ENCODE measurements around the gene RAB3D. TPM values are rescaled to one million over a fixed set of nuclear protein-coding genes. Genes with fewer than 3 reads are reported as not detected.
"Not testable (repeated sequence)": the region's sequence is repeated elsewhere in the genome, so short reads cannot be mapped to it uniquely, and the experiment has no call there.

RAB3D gene
- total RNA-seq, 1 experiment from 2014 or later = 0.37 TPM

DNA sequence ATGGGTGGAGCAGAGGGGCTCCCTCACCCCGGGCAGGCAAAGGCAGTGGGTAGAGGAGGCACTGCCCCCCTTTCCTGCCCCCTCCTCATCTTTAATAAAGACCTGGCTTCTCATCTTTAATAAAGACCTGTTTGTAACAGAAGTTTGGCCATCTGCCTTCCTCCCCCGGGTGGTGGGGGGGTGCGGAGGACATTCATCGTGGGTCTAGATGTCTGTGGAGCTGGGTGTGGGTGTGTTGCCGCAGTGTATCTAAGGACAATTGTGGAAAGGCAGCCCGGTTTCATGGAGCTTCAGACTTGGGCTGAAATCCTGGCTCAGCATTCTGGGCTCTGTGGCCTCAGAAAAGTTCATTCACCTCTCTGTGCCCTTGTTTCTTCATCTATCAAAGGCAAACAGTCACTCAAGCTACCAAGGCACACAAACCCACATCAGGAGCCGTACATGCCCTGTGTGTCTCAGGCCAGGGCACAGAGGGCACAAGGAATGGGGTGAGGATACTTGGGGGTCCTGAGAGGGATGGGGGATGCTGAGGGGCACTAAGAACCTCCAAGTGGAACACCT, 26.2 kb upstream of the RAB3D start:
- DNase-seq (ENCODE audit: low spot score) = no peak

DNA sequence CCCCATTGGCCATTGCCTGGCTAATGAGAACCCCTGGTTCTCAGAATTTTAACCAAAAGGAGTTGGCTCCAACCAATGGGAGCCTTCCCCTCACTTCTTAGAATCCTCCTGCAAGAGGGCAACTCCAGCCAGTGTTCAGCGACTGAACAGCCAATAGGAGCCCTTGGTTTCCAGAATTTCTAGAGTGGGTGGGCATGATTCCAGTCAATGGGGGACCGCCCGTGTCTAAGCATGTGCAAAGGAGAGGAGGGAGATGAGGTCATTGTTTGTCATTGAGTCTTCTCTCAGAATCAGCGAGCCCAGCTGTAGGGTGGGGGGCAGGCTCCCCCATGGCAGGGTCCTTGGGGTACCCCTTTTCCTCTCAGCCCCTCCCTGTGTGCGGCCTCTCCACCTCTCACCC, 25.5 kb upstream of the RAB3D start:
- DNase-seq (ENCODE audit: low spot score) = no peak

DNA sequence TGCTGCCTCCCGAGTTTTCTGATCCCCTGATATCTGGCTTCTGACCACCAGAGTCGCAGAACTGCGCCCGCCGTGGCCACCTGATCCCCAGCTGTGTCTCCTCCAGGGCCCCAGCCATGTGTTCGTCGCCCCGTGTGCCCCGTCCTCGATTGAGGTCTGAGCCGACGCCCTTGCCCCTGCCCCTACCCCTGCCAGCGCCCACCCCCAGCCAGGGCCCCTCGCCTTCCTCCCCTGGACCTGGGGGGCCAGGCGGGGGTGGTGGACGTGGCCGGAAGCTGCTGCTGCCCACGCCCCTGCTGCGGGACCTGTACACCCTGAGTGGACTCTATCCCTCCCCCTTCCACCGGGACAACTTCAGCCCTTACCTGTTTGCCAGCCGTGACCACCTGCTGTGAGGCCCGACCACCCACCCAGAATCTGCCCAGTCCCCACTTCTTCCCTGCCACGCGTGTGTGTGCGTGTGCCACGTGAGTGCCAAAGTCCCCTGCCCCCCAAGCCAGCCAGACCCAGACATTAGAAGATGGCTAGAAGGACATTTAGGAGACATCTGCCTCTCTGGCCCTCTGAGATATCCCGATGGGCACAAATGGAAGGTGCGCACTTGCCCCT, 24.9 kb upstream of the RAB3D start:
- no peak for DNase-seq (ENCODE audit: low spot score)

DNA sequence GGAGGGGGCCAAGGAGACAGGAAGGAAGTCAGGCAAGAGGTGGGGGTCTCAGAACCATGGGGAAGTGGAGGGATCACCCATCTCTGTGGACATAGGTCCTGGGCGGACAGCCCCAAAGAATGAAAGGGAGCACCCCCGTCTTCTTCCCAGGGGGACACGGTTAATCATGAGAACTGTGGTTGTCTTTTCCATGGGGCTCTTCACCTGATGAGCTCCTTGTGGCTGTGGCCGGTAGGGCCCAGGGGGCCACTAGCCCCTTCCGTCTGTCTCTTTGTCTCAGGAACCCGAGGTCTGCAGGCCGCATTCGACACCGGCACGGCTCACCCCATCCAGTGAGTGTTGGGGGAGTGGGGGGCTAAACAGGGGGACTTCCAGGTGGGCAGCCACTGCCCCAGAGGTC, 24.4 kb upstream of the RAB3D start:
- DNase-seq (ENCODE audit: low spot score) = no peak

DNA sequence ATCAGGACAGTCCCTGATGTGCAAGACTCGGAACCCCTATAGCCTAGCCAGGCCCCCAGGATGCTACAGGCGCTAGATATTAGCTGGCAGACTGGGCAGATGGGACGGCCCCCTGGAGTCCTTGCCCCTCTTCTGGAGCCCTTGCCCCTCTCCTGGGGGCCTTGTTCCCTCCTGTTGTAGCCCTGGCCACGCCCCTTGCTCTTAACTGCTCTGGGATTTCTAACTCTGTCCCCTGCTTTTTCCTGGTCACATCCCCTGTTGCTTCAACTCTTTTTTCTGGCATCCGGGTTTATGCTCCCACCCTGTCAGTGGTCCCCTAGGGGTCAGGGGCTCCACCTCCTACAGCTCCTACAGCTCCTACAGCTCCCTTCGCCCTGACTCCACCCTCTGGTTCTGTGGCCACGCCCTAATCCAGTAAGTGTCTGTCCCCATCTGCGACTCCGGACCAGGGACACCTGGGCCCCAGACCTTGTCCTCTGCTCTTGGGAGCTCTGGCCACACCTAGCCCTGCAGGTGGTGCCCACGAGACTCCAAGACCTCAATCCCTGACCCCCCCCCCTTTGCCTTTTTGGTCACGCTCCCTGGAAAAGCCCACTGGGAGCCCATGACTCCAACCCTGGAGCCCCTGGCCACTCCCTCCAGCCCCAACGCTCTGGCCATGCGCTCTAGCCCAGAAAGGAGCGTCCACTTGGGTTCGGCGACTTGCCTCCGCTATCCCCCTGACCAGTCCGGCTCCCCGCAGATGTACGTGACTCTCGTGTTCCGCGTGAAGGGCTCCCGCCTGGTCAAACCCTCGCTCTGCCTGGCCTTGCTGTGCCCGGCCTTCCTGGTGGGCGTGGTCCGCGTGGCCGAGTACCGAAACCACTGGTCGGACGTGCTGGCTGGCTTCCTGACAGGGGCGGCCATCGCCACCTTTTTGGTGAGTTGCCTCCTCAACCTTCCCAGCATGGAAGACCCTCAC, 22.6 kb upstream of the RAB3D start:
- DNase-seq (ENCODE audit: low spot score) = no peak

DNA sequence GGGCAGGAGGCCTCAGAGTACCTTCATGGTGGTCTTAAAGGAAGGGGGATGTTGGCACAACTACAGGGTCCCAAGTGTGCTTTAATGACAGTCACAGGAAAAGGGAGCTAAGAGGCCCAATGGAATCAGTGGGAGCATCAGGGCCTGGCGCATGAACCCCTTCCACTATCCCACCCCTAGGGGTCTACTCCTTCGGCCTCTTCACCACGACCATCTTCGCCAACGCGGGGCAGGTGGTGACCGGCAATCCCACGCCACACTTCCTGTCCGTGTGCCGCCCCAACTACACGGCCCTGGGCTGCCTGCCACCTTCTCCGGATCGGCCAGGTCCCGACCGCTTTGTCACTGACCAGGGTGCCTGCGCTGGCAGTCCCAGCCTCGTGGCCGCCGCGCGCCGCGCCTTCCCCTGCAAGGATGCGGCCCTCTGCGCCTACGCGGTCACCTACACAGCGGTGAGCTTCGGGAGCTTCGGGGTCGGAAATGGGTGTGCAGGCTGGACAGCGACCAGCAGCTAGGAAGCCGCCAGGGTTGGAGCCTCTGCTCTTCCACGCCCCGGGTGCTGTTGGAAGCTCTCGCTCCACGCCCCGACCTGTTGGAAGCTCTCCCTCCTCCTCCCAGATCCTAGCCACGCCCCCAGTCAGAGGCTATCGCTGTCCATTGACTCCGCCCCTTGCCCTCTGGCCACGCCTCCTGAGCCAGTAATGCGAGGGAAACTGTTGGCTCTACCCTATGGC, 21.7 kb upstream of the RAB3D start:
- no peak for DNase-seq (ENCODE audit: low spot score)

DNA sequence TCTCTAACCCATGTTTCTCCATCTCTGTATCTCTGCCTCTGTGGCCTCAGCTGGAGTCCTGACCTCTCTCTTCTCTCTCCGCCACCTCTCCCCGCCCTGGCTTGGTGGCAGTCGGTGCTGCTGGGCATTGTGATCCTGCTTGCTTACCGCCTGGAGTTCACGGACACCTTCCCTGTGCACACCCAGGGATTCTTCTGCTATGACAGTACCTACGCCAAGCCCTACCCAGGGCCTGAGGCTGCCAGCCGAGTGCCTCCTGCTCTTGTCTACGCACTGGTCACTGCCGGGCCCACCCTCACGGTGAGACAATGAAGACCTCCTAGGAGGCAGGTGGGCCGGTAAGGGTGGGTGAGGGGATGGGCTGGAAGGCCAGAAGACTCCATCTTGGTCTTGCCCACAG, 20.0 kb upstream of the RAB3D start:
- DNase-seq (ENCODE audit: low spot score) = no peak

DNA sequence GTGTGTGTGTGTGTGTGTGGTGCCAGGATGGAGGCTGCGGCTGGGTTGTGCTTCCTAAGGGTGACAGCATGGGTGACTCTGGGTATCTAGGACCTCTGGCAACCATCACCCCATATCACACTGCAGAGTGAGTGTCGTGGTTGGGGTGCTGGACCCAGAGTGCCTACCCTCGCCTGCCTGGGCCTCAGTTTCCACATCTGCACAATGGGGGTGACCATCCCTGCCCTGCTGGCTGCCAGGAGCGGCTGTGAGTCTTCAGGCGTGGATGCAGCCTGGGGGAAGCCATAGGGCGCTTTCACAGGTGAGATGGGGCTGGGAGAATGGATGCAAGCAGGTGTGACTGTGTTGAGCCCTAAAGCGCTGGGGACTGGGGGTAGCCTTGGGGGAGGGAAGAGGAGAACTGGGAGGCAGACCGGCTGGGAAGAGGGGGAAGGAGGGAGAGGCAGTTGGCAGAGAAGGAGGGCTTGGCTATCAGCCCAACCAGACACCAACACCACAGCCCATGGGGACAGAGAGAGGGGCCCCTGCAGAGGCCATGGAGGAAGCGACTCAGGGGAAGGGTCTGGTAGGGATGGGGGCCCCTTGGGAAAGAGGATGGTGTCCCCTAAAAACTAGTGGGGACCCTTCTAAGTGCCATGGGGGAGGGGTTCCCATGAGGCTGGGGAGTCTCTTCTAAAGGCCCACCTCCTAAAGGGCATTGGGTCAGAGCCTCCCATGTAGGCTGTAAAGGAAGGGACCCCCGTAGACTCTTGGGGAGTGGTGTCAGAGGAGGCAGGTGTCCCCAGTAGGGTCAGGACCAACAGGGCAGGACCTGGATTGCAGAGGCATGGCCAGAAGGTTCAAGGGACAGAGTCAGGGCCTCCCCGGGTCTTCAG, 17.5 kb upstream of the RAB3D start:
- DNase-seq (ENCODE audit: low spot score) = no peak

DNA sequence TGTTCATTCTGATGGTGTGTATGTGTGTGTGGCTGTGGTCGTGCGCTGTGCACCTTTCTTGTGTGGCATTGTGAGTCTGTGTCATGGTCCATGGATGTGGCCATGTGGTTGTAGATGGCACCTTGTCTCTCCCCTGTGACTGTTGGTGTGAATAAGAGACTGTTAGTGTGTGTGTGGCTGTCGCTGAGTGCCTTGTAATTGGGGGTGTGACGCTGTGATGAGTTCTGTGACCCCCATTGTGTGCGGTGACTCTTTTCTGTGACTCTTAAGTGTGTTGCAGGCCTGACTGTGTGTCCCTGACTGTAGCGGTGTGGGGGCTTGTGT, 16.6 kb upstream of the RAB3D start:
- DNase-seq (ENCODE audit: low spot score) = no peak

DNA sequence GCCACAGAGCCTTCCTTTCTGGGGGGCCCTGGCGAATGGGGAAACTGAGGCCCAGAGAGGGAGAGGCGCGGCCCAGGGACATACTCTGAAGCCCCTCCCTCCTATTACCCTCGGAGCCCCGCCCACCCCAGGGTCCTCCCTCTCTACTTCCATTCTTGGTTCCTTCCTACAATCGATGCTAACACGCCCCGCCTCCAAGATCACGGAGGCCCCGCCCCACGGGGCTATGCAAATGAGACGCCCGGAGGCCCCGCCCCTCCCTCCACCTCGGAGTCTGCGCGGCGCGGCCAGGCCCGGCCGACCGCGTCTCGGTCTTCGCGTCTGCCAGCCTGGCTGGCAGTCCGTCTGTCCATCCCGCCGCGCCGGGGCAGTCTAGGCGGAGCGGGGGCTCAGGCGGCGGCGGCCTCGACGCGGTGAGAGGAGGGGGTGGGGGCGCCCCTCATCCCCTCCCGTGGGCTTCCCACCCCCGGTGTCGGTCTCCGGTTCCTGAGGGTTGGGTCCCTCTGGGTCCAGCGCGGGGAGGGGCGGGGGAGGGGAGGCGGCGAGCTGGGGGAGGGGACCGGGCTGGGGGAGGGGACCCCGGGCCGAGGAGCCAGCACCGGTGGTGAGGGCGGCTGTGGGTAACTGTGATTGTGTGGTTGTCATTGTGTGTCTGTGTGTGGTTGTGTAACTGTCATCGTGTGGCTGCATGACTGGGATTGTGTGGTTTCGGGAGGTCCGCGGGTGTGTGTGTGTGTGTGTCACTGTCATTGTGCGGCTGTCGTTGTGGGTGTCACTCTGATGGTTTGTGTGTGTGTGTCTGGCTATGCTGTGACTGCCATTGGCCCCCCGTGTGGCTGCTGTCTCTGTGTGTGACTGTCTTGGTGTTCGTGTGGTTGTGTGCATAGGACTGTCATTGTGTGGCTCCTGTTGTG, 16.0 kb upstream of the RAB3D start, which contains the start of gene PLPPR2:
Gene PLPPR2, plus strand, starts transcription at position 273 of the 914 bp plus-strand sequence. CDS start 2,242 bp downstream, outside the sequence.
- DNase-seq (ENCODE audit: low spot score) = peak; percentile 62

DNA sequence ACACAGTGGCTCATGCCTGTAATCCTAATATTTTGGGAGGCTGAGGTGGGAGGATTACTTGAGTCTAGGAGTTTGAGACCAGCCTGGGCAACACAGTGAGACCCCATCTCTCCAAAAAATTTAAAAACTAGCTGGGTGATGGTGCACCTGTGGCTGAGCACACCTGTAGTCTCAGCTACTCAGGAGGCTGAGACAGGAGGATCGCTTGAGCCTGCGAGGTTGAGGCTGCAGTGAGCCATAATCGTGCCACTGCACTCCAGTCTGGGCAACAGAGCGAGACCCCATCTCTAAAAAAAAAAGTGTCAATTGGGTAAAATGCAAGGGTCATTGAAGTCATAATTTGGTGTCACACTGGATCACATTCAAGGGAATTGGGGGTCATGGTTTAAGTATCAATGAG, 14.6 kb upstream of the RAB3D start:
- not testable (repeated sequence) for DNase-seq (ENCODE audit: low spot score)

DNA sequence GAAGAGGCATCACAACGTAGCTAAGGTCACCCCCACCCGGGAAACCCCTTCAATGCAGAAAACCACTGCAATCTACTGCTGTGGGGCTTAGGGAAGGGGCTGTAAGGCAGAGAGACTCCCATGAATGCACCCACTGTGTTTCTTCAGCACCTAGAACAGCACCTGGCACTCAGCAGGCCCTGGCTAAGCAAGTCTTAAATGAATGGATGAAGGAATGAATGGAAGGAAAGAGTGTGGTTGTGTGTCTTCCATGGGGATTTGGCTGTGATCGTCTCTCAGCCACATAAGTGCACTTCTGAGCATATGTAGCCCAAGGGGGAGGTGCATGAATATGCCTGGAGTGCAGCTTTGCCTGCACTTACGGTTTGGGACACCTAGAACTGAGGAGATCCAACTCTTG, 9.7 kb upstream of the RAB3D start:
- DNase-seq (ENCODE audit: low spot score) = no peak

DNA sequence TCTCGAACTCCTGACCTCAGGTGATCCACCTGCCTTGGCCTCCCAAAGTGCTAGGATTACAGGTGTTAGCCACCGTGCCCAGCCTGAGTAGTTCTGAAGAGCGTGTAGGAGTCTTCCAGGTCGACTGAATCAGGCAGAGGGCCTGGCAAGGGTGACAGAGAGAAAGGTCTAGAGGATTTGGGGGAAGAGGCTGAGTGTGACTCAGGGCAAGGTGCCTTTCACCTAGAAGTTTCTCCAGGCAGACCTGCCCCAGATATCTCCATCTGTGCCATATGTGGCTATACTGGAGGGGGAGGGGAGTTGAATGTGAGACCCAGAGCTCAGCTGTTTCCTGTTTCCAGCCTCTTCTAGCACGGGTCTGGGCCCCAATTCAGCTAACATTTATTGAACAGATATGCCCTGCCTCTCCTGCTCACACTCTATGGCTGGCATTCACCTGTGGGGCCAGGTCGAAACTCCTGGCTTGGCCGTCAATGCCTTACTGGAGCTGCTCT, 8.1 kb upstream of the RAB3D start:
- no peak for DNase-seq (ENCODE audit: low spot score)

DNA sequence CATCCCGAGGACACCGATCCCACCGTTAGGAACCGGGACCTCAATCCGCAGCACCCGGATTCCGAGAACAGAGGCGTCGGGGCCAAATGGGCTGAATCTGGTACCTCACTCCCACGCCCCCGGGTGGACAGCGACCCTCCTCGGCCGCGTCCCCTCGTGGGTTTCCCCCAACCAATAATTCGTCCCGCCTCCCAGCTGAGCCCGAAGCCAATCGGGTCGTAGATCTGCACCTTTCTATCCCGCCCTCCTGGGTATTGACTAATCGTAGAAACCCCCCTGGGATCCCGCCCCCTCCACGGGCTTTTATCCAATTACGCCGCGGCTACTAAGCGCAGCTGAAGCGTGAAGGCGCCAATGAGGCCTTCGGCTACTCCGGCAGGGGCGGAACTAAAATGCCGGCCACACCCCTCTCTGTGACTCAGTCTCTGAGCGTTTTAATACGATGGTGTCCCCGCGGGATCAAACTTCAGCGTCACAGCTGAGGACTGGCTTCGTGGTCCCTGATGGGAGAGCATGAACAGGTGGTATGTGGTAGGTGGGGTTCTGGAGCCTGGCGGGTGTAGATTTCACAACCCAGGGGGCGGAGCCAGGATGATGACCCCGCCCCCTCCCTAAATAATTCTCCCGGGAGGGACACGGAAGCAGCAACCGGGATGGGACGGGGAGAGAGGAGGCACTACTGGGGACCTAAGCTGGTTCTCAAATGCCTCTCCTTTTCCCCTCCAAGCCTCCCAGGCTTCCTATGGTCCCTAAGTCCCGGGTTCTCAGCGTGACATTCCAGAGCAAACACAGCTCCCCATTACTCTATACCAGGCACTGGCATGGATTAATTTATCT, 6.9 kb upstream of the RAB3D start, which contains the start of the genes CCDC159 and TMEM205:
Gene CCDC159, plus strand, starts transcription at position 416 of the 837 bp plus-strand sequence. Its CDS starts 88 bp downstream, at position 504.
Gene TMEM205, minus strand, starts transcription at position 165 of the 837 bp plus-strand sequence. CDS start 649 bp downstream, outside the sequence.
- DNase-seq (ENCODE audit: low spot score) = peak; percentile 97

DNA sequence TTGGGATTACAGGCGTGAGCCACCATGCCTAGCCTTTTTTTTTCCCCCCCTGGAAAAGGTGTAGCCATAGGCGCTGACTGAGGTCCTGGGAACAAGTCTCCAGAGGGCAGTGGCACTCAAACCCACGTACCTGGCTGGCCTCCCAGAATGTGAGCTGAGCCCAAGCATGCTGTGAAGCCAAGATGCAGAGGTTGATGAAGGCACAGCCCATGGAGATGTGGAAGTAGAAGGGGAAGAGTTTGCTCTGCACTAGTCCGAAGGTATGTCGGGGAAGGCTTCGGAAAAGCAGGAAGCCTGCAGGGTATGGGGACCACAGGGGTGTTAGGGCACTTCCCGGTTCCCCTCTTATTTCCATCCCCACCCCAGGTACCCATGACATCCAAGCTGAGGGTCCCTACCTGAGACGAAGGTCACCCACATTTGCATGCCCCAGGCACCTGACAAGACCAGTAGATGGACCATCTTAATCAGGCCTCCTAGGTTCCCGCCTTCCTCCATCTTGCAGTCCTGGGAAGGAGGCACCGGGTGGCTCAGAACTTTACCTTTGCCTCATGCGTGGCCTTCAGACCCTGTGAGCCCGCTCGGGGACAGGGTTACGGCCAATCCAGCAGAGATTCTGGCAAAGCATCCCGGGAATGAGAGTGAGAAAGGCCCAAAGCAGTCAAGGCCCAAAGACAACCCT, 5.8 kb upstream of the RAB3D start:
- peak; percentile 49 for DNase-seq (ENCODE audit: low spot score)

DNA sequence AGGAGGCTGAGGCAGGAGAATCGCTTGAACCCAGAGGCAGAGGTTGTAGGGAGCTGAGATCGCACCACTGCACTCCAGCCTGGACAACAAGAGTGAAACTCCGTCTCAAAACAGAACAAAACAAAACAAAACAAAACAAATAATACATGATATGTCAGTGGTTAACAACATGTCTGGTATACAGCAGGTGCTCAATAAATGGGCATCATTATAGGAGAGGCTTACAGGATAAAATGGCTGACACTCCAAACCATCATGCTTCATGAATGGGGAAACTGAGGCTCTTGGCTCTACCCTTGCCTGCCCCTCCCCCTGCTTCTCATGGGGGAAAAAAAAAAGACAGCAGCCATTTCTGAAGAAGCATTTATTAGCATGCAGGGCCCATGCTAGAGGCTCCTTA, 3.0 kb upstream of the RAB3D start:
- no peak for DNase-seq (ENCODE audit: low spot score)

DNA sequence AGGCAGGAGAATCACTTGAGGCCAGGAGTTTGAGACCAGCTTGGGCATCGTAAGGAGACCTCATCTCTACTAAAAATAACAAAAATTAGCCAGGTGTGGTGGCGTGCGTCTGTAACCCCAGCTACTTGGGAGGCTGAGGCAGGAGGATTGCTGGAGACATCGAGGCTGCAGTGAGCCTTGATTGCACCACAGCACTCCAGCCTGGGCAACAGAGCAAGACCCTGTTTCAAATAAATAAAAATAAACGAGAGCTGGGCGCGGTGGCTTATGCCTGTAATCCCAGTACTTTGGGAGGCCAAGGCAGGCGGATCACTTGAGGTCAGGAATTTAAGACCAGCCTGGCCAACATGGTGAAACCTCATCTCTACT, 626 bp upstream of the RAB3D start:
- not testable (repeated sequence) for DNase-seq (ENCODE audit: low spot score)

DNA sequence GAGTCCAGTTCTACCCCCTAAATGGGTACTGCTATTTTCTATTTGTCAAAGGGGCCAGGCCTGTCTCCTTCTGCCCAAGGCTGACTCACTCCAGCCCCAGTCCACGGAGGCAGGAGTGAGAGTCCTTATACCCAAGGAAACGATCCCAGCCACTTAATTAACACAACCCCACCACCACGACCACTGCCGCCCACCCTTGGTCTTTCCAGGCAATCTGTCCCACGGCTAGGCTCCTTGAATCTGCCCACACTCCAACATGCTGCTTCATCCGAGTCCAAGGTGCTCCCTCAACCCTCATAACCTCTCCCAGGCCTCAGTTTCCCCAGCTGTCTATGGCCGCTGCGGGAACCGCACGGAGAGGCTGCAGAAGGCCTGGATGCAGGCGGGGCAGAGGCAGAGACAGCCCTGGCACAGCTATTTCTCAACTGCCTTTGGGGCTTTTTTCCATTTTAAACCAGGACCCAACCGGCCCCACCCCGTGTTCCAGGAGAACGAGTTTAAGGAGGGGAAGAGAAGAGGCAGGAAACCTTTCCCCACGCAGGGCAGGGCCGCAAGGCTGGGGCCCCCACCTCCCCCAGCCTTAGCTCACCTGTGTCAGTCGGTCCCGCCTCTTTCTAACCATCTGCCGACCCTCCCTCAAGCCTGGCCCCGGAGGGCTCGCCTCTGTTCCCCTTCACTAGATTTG, 746 bp downstream of the RAB3D start:
- DNase-seq (ENCODE audit: low spot score) = no peak
